Esophagus muscularis mucosa (tissue), 4 donors: Measurements from ENCODE around the gene ARHGAP4. TPM values are rescaled to one million over a fixed set of nuclear protein-coding genes. Genes with fewer than 3 reads are reported as not detected.
A peak's percentile ranks its signal among the peaks of the same experiment; 100 is the strongest.

Source experiments
- DNase-seq: peaks from one replicate; pipeline ENCODE4 v3.0.0-alpha.2; 2017; ENCODE audit errors: extremely low spot score
- H3K27ac ChIP-seq, 4 donors: fragments of 200-600 bp; sonication (generic); replicated peaks in 1 of 4; 1 replicate in 3 of 4; 2 replicates in 1 of 4; pipeline ENCODE4 v1.5.1; 2016 to 2019; ENCODE audit warnings: mild to moderate bottlenecking in 1 of 4
- H3K27me3 ChIP-seq, 4 donors: fragments of 200-600 bp; sonication (generic); one replicate each; pipeline versions ENCODE4 v1.5.1 to v1.6.0; 2016 to 2019
- H3K36me3 ChIP-seq, 4 donors: fragments of 200-600 bp; sonication (generic); one replicate each; pipeline ENCODE4 v1.5.1; 2016 to 2019
- H3K4me1 ChIP-seq, 4 donors: fragments of 200-600 bp; sonication (generic); one replicate each; pipeline ENCODE4 v1.5.1; 2016 to 2019
- H3K4me3 ChIP-seq, 4 donors: fragments of 200-600 bp; sonication (generic); 1 replicate in 2 of 4; 2 replicates in 2 of 4; pipeline ENCODE4 v1.5.1; 2016 to 2019; ENCODE audit warnings: mild to moderate bottlenecking in 4 of 4, moderate library complexity in 1 of 4
- H3K9me3 ChIP-seq, 4 donors: fragments of 200-600 bp; sonication (generic); 1 replicate in 3 of 4; 2 replicates in 1 of 4; pipeline ENCODE4 v1.5.1; 2016 to 2019
- CTCF ChIP-seq, 3 experiments: fragments of 200-600 bp in 2 of 3; fragments of 450-650 bp in 1 of 3; sonication (generic) in 2 of 3; IDR thresholded peaks; one replicate each; pipeline ENCODE4 v1.5.1; 2017 to 2019; ENCODE audit warnings: antibody characterized with exemption in 3 of 3, mild to moderate bottlenecking in 2 of 3, moderate library complexity in 1 of 3
- EP300 ChIP-seq: sonication (generic); formaldehyde crosslinking; IDR thresholded peaks from one replicate; pipeline ENCODE4 v1.6.1; 2017; ENCODE audit warnings: antibody characterized with exemption
- POLR2A ChIP-seq: fragments of 450-650 bp; IDR thresholded peaks from one replicate; pipeline ENCODE4 v1.6.1; 2017; ENCODE audit warnings: antibody characterized with exemption, moderate library complexity, mild to moderate bottlenecking, low read depth
- POLR2AphosphoS5 ChIP-seq, 2 donors: sonication (generic); formaldehyde crosslinking; IDR thresholded peaks; one replicate each; pipeline ENCODE4 v1.6.1; 2017; ENCODE audit warnings: antibody characterized with exemption in 2 of 2
- WGBS: methylation state at CpG from one replicate; pipeline ENCODE4 v1.1.5; 2018; 5-methylcytosine and 5-hydroxymethylcytosine counted together
- intact Hi-C: fragments of 100-400 bp; cut with DNase I; formaldehyde crosslinking; loops from one replicate; pipeline ENCODE4 v1.15.1; 2023
- total RNA-seq, 4 donors: library from RNA; depleted of rRNA; stranded (reverse); fragments of >200 nt; gene quantifications; one replicate each; pipeline versions ENCODE4 v1.1.0 to v1.2.1, GENCODE V29; 2016

ARHGAP4 gene
- total RNA-seq, 4 donors from 2014 or later, result 15.9 to 22.4 (median 17.7) TPM

GRCh38 chrX:153886915-153887314, 39.1 kb downstream of the ARHGAP4 start:
- peaks cover 0 to 53% (median 22%) of the 10 kb centered on the region in 4 donors for H3K27me3 ChIP-seq
- intact Hi-C loops, result no loop called here
- no peaks in the 10 kb centered on the region for H3K9me3 ChIP-seq
- H3K4me1 ChIP-seq, result peaks cover 5 to 21% (median 14%) of the 10 kb centered on the region in 4 donors
- H3K27ac ChIP-seq, result peak overlapping the region in 2 of 4 donors; percentile 41 to 62
- no peaks in the 10 kb centered on the region for H3K36me3 ChIP-seq
- no peak for TF ChIP-seq CTCF (IDR thresholded peaks at IDR 0.05)
- no peak for TF ChIP-seq POLR2A
- no peak for TF ChIP-seq EP300
- TF ChIP-seq POLR2AphosphoS5 (IDR thresholded peaks at IDR 0.05), result no peak
- peak overlapping the region in 2 of 4 donors; percentile 39 to 41 for H3K4me3 ChIP-seq
- DNase-seq, result no peak
- 52% methylated on average over 13 of the region's 13 CpGs for WGBS

- Histone ChIP-seq H3K27me3 (peaks cover 0 to 59% (median 25%) of the 10 kb centered on the region in 4 donors), H3K9me3 (no peaks in the 10 kb centered on the region), H3K27ac (peak within 1 kb of the TSS in 3 of 4 donors; percentile 28 to 62 (median 41)), H3K4me1 (peaks cover 5 to 21% (median 14%) of the 10 kb centered on the region in 4 donors), H3K4me3 (peak within 1 kb of the TSS; percentile 39 to 51 (median 40)), H3K36me3 (no peaks in the 10 kb centered on the region)
- 25% methylated on average over 15 of the region's 94 CpGs for WGBS
- TF ChIP-seq CTCF (IDR thresholded peaks at IDR 0.05) (no peak), POLR2A (no peak), EP300 (no peak), POLR2AphosphoS5 (IDR thresholded peaks at IDR 0.05) (no peak)
- DNase-seq, result no peak
- intact Hi-C loops, result no loop called here
Observed at GRCh38 chrX:153885968-153886903, 39.8 kb downstream of the ARHGAP4 start, which contains the start of gene L1CAM. Gene L1CAM, minus strand, starts transcription at chrX:153886173. Its CDS starts 10,337 bp downstream, at chrX:153875836.

- Histone ChIP-seq H3K4me1 (peaks cover 5 to 21% (median 14%) of the 10 kb centered on the region in 4 donors), H3K27me3 (peaks cover 0 to 69% (median 25%) of the 10 kb centered on the region in 4 donors), H3K36me3 (no peaks in the 10 kb centered on the region), H3K4me3 (peak overlapping the region; percentile 39 to 51 (median 40)), H3K9me3 (no peaks in the 10 kb centered on the region), H3K27ac (peak overlapping the region in 2 of 4 donors; percentile 19 to 50)
- DNase-seq, result no peak
- TF ChIP-seq POLR2AphosphoS5 (IDR thresholded peaks at IDR 0.05) (no peak), POLR2A (no peak)
- intact Hi-C loops, result no loop called here
- 28% methylated on average over 12 of the region's 32 CpGs for WGBS
Observed at GRCh38 chrX:153885208-153885787, 40.8 kb downstream of the ARHGAP4 start.

- intact Hi-C loops, result no loop called here
- H3K4me3 ChIP-seq, result peak overlapping the region; percentile 39 to 51 (median 40)
- WGBS, result 55% methylated on average over 6 of the region's 6 CpGs
- H3K27me3 ChIP-seq, result peaks cover 0 to 76% (median 27%) of the 10 kb centered on the region in 4 donors
- peaks cover 5 to 21% (median 14%) of the 10 kb centered on the region in 4 donors for H3K4me1 ChIP-seq
- H3K27ac ChIP-seq, result peak overlapping the region in 1 of 4 donors; percentile 50
- TF ChIP-seq POLR2AphosphoS5 (IDR thresholded peaks at IDR 0.05) (no peak), EP300 (no peak), CTCF (IDR thresholded peaks at IDR 0.05) (no peak), POLR2A (no peak)
- H3K9me3 ChIP-seq, result no peaks in the 10 kb centered on the region
- no peak for DNase-seq
- no peaks in the 10 kb centered on the region for H3K36me3 ChIP-seq
Observed at GRCh38 chrX:153884590-153884989, 41.5 kb downstream of the ARHGAP4 start.

GRCh38 chrX:153884136-153884535, 41.9 kb downstream of the ARHGAP4 start:
- H3K36me3 ChIP-seq, result no peaks in the 10 kb centered on the region
- WGBS, result 51% methylated on average over 13 of the region's 13 CpGs
- H3K9me3 ChIP-seq, result no peaks in the 10 kb centered on the region
- no peak overlapping the region for H3K27ac ChIP-seq
- peak overlapping the region in 2 of 4 donors; percentile 39 to 51 for H3K4me3 ChIP-seq
- no peak for DNase-seq
- no peak for TF ChIP-seq CTCF (IDR thresholded peaks at IDR 0.05)
- no peak for TF ChIP-seq POLR2A
- no peak for TF ChIP-seq POLR2AphosphoS5 (IDR thresholded peaks at IDR 0.05)
- TF ChIP-seq EP300, result no peak
- peaks cover 5 to 21% (median 14%) of the 10 kb centered on the region in 4 donors for H3K4me1 ChIP-seq
- intact Hi-C loops, result no loop called here
- H3K27me3 ChIP-seq, result peaks cover 0 to 80% (median 29%) of the 10 kb centered on the region in 4 donors
